NCI-H1048 (cell line): Measurements from ENCODE around the gene METTL5.
"Not testable (repeated sequence)": the region's sequence is repeated elsewhere in the genome, so short reads cannot be mapped to it uniquely, and the experiment has no call there.

Source experiments
- DNase-seq: peaks from one replicate; lab custom pipeline; 2025; lab: John Stamatoyannopoulos, UW

Gene METTL5

DNA sequence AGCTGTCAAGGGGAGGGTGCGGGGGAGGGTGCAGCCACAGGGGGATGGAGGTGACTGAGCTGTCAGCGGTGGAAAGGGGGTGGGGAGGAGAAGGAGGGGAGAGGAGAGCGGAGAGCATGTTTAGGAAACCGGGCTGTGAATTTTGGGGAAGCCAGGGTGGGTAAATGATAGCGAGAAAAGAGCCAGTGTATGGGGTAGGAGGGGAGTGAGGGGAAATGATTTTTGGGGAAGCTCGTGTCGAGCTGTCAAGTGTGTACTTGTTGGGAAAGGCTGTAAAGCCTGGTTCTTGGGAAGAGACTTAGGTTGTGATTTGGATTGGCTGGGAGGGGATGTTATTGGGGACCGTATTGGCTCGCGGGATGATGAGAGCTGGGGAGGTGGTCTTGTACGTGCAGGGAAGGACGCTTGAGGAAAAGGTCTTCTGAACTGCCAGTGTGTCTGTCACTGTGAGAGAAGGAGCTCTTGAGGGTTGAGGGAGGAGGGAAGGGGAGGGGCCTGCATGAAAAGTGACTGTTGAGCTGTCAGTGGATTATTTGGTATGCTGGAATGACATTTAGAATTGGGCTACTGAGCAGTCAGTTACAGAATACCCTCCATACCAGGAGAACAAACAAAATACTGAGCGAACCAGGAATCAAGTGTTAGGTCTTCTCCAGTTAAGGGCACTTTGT is 3.6 kb upstream of the METTL5 start:
- peak; percentile 16 for DNase-seq

DNA sequence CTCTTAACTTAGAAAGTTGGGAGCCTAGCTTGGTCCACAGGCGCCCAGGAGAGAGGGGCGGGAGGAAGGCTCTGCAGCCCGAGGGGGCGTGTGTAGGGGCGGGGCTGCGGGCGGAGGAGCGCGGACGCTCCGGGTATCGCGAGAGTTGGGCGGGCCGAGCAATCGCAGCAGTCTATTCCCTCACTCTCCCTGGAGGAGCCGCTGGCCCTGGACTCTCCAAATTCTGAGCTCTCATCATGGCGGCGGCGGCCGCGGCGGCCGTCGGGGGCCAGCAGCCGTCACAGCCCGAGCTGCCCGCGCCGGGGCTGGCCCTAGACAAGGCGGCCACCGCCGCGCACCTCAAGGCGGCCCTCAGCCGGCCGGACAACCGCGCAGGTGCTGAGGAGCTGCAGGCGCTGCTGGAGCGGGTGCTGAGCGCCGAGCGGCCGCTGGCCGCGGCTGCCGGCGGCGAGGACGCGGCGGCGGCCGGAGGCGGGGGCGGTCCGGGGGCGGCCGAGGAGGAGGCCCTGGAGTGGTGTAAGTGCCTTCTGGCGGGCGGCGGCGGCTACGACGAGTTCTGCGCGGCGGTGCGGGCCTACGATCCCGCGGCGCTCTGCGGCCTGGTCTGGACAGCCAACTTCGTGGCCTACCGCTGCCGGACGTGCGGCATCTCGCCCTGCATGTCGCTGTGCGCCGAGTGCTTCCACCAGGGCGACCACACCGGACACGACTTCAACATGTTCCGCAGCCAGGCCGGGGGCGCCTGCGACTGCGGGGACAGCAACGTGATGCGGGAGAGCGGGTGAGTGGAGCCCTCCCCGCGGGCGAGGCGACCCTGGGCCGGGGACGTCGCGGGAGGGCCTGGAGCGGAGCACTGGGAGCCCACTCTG is 2.8 kb upstream of the METTL5 start, which contains the start of gene UBR3:
Gene UBR3, plus strand, starts transcription at position 183 of the 869 bp plus-strand sequence. Its CDS starts 54 bp downstream, at position 237.
- DNase-seq = peak; percentile 90

DNA sequence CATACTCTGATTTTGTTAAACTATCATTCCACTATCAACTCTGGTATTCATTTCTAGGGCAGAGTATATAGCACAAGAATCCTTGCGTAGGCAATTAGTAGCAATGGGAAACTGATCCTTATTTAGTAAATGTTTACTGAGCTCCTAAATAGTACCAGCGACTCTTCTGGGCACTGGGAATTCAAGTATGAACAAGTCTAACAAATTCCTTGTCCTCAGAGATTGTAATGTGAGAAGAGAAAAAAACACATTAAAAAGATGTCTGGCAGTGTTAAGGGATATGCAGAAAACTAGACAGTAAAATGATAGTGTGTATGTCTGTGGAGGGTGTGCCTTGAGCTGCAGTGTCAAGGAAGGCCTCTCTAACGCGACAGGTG is 721 bp downstream of the METTL5 start:
- no peak for DNase-seq

DNA sequence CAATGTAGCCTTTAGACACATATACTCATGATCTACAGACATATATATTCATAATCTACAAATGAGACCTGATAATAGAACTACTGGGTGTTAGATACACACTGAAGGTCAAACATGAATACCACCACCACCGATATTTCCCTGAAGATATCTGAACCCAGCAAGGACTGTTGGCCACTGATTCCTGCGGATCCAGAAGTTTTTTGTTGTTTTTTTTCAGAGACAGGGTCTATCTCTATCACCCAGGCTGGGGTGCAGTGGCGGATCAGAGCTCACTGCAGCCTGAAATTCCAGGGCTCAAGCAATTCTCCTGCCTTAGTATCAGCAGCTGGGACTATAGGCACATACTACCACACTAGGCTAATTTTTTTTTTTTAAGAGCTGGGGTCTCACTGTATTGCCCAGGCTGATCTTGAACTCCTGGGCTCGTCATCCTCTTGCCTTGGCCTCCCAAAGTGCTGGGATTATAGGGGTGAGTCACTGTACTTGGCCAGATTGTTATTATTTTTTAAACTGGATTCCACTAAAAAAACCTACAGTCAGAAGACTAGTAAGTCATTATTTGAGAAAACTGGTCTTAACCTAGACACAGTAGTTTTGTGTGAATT is 1.8 kb downstream of the METTL5 start:
- no peak for DNase-seq

DNA sequence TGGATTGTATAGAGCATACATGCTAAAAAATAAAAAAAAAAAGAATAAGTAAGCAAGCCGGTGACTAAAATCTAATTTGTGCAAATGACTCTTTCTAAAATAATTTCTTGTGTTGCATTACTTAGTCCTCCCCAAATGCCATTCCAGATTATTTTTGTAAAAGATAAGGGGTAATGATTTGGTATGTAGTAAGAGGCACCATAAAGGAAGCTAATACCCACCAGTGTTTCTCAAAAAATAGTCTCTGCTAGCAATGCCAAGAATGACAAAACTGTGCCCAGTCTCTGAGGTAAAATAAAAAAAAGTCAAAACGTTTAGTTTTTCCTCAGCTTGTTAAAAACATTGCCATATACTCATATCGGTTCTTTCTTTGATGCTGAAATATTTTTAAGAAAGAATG is 2.7 kb downstream of the METTL5 start:
- no peak for DNase-seq

DNA sequence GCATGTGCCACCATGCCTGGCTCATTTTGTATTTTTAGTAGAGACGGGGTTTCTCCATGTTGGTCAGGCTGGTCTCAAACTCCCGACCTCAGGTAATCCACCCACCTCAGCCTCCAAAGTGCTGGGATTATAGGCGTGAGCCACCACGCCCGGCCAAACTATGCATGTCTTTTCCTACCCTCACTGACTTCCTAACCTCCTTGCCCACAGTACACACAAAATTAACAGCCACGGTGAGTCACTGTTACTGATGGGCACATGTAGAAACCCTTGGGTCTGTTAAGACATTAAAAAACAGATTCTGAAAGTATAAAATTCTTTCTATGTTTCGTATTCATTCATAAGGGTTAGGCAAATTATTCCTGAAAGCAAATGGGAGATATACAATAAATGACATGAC is 4.6 kb downstream of the METTL5 start:
- not testable (repeated sequence) for DNase-seq

DNA sequence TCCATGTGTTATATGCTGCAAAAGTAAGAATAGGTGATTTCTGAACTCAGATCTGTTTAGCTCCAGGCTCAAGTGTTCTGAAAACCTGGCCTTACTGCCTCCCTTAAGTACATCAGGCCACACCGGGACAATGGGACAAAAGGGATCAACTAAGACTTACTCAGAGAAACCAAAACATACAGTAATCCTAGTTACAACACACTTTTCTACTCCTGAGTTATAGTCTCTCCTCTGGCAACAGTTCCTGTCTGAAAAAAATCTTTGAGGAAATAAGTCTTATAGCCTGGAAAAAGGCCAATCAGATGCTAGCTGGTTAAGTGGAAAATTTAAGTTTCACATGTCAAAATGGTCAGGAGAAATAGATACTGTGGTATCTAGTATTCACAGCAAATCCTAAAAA is 5.6 kb downstream of the METTL5 start:
- no peak for DNase-seq

DNA sequence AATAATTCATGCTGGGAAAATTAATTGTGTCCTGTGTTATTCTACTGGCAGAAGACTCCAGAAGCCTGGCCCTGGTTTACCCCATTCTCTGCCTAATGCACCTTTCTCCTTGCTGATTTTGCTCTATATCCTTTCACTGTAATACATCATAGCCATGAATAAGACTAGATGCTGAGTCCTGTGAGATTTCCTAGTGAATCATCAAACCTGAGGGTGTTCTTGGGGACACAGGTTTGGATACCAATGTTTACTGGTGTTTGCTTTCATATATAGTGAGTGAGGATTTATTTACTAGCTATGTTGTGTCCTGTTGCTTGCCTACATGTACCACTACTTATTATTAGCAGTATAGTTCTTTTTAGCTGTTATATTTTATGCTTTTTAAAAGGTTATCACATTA is 6.5 kb downstream of the METTL5 start:
- no peak for DNase-seq

DNA sequence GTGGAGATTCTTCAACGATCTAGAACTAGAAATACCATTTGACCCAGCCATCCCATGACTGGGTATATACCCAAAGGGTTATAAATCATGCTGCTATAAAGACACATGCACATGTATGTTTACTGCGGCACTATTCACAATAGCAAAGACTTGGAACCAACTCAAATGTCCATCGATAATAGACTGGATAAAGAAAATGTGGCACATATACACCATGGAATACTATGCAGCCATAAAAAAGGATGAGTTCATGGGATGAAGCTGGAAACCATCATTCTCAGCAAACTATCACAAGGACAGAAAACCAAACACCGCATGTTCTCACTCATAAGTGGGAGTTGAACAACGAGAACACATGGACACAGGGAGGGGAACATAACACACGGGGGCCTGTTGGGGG is 7.3 kb downstream of the METTL5 start:
- DNase-seq = not testable (repeated sequence)

DNA sequence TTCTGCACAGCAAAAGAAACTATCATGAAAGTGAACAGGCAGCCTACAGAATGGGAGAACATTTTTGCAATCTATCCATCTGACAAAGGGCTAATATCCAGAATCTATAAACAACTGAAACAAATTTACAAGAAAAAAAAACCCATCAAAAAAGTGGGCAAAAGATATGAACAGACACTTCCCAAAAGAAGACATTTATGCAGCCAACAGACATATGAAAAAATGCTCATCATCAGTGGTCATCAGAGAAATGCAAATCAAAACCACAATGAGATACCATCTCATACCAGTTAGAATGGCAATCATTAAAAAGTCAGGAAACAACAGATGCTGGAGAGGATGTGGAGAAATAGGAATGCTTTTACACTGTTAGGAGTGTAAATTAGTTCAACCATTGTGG is 7.7 kb downstream of the METTL5 start:
- not testable (repeated sequence) for DNase-seq

DNA sequence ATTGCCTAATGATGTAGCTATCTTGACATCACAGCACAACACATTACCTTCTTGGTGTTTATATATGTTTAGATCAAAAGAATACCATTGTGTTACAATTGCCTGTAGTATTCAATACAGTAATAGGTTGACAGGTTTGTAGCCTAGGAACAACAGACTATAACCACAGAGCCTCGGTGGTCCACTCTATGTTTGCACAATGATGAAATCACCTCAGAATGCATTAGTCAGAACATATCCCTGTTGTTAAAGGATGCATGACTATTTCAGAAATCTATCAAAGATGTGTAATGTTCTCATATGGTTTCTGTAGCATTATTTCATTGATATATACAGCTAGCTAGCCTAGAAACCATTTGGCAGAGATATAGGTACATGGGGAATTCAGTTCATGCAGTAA is 8.9 kb downstream of the METTL5 start:
- no peak for DNase-seq

DNA sequence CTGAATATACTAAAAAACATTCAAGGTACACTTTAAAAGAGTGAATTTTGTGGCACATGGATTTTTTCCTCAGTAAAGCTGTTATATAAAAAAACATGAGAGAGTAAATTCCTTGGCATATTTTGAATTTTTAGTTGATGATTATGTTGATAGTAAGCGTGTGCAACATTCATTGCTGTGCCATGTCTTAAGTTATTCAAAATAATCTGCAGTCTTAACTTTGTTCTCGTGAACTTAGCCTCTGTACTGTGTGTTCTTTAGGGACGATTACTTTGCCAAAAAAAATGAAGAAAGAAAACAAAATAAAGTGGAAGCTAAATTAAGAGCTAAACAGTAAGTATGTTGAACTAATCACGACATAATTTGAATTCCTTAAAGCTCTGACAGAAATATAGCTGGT is 16.5 kb downstream of the METTL5 start:
- no peak for DNase-seq

DNA sequence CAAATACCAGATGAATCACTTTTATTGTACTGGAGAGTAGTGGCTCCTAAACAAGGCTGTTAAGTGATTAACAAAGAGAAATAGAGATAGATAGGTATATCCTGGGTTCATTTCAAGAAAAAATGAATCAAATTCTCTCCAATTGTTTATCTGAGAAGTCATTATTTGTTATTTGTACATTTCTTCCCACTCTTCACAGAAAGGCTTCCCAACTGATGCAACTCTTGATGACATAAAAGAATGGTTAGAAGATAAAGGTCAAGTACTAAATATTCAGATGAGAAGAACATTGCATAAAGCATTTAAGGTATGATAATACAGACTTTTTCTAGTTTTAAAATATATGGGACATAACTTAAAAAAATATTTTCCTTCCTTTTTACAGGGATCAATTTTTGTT is 18.1 kb downstream of the METTL5 start:
- DNase-seq = no peak

DNA sequence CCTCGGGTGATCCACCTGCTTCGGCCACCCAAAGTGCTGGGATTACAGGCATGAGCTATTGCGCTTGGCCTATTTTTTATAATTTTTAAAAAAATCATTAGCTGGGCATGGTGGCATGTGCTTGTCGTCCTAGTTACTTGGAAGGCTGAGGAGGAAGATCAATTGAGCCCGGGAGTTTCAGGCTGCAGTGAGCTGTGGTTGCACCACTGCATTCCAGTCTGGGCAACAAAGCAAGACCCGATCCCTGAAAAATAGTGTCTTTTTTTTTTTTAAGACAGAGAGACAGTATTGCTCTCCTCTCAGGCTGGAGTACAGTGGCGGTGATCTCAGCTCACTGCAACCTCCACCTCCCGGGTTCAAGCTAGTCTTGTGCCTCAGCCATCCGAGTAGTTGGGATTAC is 21.2 kb downstream of the METTL5 start:
- no peak for DNase-seq

DNA sequence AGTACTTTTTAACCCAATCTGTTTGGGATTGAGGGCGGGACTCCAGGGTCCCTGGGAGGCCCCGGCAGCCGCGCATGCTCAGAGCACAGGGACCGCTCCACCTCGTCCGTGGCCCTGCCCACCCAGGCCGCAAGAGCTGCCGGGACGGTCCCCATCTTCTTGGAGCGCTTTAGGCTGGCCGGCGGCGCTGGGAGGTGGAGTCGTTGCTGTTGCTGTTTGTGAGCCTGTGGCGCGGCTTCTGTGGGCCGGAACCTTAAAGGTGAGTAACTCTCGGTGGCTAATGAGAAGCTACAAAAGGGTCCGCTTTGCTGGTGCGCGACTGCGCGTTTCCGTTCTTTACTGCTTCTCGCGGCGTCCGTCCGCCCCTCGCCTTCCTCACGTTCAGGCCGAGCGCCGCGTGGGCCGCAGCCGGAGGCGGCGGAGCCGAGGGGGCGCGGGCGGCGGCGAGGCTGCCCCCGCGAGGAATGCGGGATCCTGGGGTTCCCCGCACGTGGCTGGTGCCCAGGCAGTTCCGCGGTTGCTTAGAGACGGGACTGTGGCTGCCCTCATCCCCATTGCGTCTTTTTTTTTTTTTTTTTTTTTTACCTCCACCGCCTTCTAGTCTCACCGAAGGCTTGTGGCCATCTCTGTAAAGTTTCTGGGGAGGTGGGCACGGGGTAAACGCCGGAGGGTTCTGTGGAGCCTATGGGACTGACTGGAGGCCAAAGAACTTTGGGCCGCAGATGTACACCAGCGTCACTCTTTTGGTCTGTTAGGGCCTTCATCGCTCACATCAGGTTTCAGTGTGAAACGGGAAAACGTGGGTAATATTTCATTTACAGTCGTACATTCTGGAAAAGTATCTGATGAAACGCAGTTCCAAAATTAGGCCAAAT is 25.8 kb downstream of the METTL5 start, which contains the start of gene SSB:
Gene SSB, plus strand, starts transcription at position 154 of the 875 bp plus-strand sequence. CDS start 2,090 bp downstream, outside the sequence.
- peak; percentile 83 for DNase-seq

DNA sequence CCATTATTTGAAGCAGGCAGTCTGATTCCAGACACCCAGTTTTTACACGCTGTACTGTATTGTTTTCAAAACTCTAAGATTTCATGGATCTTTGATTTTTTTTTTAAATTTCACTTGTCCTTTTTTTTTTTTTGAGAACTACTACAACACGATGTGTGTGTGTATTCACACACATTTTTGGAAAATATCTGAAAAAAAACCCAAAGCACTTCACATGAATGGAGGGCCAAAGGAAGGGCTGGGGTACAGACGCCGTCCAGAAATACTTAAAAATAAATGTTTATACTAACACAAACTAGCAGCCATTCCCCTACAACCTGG is 26.3 kb downstream of the METTL5 start:
- no peak for DNase-seq

DNA sequence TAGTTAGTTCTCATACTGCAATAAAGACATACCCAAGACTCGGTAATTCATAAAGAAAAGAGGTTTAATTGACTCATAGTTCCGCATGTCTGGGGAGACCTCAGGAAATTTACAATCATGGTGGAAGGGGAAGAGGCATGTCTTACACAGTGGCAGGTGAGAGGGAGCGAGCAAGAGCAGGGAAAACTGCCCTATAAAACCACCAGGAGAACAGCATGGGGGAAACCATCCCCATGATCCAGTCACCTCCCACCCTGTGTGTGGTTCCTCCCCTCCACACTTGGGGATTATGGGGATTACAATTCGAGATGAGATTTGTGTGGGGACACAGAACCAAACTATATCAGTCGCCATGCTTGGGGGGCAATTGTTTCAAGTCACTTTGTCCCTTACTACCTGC is 27.1 kb downstream of the METTL5 start:
- DNase-seq = no peak

DNA sequence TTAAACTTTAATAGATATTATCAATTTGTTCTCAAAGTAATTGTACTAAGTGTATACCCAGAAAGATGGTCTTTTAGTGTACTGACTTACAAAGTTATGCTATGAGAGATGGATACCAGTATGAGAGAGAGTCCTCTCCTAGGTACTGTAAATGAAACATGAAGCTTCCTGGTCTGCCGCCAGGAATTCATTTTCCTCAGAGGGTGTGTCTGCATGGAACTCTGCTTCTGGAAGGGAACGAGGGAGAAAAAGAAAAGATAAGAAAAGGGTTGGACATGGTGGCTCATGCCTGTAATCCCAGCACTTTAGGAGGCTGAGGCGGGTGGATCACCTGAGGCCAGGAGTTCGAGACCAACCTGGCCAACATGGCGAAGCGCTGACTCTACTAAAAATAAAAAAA is 28.3 kb downstream of the METTL5 start:
- DNase-seq = no peak

DNA sequence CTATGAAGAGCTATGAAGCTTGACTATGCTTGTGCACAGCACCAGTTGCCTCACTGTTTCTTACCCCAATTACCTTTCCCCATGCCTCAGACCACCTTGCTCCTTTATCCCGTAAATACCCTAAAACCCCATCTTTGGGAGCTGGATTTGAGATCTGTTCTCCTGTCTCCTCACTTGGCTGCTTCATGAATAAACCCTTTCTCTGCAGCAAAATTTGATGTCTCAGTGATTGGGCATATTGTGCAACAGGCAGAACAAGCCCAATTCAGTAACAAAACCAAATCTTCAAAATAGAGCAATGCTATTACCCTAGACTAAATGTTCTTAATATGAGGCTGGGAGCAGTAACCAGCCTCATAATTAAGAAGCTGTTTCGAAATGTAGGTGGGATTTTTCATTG is 29.5 kb downstream of the METTL5 start:
- no peak for DNase-seq

DNA sequence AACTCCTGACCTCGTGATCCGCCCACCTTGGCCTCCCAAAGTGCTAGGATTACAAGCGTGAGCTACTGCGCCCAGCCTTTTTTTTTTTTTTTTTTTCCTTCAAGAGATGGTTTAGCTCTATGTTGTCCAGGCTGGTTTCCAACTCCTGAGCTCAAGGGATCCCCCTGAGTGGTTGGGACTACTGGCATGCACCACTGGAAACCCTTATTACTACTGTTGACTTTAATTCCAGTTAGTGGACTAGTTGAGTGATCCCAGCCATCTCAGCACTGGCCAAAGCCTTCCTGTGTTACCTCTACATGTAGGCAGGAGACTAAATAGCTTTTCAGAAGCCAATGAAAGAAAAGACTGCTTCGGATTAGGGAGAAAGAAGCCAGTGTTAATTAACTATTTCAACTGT is 34.1 kb downstream of the METTL5 start:
- no peak for DNase-seq

DNA sequence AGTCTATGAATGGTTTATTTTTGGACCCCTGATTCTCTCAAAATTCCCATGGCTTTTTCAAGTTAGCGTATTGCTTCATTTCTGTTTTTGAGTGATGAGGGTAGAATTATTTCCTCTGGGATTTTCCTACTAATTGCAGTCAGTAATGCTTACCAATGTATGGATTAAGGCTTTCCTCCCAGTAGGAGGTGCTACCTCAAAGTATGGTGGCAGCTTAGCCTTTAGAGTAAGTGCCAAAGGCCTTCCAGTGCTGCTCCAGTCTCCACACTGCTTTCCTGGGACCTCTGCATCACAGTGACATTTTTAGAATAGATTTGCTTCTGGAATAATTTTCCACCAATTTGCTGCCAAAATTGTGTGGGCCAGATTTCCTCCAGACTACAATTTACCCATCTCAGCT is 42.2 kb downstream of the METTL5 start:
- DNase-seq = no peak
